Activated CD4-positive, alpha-beta T cell treated with anti-CD3 and anti-CD28 coated beads, Interleukin-2, amount 50 U/mL, for 4 hours (primary cell): Measurements from ENCODE around the gene TLE2.
"Not testable (repeated sequence)": the region's sequence is repeated elsewhere in the genome, so short reads cannot be mapped to it uniquely, and the experiment has no call there.

Source experiments
- DNase-seq, 2 experiments: peaks; one replicate each; pipeline ENCODE4 v3.0.0-alpha.2; 2020

The TLE2 gene

DNA sequence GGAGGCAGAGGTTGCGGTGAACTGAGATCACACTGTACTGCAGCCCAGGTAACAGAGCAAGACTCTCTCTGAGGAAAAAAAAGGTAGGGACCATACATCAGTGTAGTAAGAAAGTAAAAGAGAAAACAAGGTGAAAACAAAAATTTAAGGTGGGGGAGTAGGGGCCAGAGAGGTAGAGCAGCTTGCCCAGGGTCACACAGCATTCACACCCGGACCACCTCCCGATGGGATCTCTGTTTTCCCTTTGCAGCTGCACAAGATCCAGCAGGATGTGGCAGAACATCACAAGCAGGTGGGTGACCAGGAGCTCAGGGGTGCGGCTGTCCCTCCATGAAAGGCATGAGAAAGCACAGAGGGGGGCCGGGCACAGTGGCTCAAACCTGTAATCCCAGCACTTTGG is 47.2 kb downstream of the TLE2 start:
- no peak for DNase-seq

DNA sequence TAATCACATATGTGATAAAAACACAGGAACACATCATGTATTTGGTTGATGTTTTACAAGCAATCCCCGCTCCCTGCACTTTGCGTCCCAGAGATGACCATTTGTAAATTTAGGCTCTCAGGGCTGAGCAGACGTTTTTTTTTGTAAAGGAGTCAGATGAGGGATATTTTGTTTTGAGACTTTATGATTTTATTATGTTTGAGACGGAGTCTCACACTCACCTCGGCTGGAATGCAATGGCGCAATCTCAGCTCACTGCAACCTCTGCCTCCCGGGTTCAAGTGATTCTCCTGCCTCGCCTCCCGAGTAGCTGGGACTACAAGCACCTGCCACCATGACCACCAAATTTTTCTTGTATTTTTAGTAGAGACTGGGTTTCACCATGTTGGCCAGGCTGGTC is 50.3 kb downstream of the TLE2 start:
- DNase-seq = no peak

DNA sequence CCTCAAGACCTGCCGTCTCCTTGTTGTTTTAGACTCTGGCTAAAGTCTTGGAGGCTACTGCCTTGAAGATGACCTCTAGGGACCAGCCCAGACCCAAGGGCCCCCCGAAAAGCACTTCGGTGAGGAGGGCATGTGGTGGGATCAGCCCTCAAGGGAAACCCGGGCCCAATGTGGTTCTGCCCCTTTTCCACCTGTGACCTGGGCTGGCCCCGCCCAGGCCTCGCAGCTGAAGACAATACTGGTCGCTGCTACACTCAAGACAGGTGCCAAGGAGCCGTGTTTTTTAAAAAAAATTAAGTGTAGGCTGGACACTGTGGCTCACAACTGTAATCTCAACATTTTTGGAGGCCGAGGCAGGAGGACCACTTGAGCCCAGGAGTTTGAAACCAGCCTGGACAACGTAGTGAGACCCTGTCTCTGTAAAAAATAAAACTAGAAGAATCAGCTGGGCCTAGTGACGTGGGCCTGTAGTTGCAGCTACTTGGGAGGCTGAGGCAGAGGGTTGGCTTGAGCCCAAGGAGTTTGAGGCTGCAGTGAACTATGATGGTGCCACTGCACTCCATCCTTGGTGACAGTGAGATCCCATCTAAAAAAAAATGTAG is 50.8 kb downstream of the TLE2 start:
- DNase-seq = no peak

DNA sequence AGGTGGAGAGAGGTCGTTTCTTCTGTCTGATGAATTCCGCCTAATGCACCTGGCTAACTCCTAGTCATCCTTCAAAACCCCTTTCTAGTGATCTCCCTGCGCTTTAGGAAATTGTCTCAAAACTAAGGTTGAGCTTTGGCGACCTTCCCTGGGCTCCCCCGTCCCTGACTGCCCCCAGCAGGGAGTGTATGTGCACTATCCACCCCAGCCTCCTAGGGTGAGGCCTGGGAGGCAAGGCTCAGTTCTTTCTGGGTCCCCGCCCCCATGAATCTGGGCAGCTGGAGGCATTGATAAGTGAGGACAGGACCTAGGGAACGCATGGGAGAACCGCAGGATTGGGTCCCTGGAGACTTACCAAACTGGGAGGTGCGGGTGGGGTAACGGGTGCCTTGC is 51.3 kb downstream of the TLE2 start:
- DNase-seq = no peak

DNA sequence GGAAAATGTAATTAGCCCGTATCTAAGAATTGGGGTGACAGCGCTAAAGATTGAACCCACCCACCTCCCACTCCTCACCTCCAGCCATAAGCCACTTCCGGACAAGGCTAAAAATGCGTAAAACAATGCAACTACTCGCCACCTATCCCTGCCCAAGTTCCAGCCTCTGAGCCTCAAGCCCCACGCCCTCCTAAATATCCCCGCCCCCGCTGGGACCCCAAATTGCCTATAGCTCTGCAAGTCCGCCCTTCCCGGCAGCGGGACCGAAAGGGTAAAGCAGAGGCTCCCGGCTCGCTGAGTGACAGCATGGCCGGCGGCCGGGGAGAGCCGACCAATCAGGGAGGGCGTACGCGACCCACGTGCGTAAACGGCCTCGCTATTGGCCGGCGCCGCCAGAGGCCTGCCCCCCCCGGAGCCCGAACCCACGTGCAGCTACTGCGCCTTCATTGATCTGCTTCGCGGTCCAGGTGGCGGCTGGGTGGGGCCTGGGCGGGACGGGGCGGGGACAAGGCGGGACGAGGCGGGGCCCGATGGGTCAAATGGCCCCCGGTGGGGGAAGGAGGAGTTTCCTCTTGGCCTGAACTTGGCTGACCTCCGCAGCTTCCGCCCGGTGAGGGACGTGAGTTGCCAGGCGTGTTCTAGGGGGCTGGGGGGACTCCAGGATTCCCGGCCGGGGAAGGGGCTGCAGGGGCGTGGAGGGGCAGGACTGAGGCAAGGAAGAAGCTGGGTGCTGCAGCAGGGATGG is 51.9 kb downstream of the TLE2 start, which contains the start of gene TLE6:
Gene TLE6 (plus strand): TSS at position 564 of the 745 bp plus-strand sequence. CDS start 670 bp downstream, outside the sequence.
- DNase-seq = peak; percentile 91 to 92

DNA sequence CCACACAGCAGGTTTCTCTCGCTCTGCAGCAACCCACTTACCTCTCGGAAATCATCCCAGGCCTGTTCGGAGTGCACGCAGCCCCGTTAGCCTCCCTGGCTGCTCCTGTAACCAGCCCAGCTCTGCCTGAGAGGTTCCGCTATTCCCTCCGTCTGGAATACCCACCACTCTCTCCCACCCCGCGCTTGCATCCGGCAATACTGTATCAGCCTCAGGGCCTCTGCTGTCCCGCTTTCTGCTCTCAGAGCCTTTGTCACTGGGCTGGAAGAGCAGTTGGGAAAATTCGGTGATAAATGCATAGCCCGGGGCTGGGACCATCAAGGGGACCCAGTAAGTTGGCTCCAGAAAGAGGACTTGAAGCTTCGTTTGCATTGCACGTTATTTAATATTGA is 52.5 kb downstream of the TLE2 start:
- DNase-seq = no peak

DNA sequence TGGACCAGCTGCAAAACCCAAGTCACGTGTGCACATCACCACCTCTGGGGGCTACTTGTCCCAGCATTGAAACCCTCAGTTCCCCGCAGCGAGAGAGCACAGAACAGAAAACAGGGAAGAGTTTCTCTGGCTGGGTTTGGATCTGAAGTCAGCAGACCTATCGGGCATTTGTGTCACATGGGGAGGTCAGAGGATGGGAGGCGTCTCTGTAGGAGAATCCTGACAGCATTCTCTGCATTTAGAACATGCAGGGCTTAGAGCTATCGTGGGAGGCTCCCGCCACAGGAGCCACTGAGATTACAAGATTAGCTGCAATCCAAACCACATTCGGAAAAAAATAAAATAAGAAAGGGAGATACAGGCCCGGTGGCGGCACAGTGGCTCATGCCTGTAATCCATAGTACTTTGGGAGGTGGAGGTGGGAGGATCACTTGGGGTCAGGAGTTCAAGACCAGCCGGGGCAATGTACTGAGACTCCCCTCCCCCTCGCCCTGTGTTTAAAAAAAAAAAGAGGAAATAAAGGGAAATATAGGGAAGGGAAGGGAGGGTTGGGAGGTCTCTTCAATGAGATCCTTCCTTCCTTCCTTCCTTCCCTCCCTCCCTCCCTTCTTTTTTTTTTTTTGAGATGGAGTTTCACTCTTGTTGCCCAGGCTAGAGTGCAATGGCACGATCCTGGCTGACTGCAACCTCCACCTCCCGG is 54.6 kb downstream of the TLE2 start:
- no peak for DNase-seq

DNA sequence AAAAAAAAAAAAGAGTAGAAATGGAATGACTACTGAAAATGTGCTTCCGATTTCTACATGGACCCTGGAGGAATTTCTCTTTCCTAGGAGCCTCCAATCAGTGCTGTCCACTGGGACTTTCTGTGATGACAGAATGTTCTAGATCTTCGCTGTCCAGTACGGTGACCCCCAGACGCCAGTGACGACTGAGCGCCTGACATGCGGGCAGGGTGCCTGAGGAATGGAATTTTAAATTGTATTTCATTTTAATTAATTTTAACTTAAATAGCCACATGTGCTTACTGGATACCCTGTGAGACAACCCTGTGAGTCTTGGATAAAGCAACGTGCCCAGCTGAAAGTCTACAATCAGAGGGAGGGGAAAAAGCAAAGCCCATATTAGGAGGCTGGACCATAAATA is 55.9 kb downstream of the TLE2 start:
- DNase-seq = no peak

DNA sequence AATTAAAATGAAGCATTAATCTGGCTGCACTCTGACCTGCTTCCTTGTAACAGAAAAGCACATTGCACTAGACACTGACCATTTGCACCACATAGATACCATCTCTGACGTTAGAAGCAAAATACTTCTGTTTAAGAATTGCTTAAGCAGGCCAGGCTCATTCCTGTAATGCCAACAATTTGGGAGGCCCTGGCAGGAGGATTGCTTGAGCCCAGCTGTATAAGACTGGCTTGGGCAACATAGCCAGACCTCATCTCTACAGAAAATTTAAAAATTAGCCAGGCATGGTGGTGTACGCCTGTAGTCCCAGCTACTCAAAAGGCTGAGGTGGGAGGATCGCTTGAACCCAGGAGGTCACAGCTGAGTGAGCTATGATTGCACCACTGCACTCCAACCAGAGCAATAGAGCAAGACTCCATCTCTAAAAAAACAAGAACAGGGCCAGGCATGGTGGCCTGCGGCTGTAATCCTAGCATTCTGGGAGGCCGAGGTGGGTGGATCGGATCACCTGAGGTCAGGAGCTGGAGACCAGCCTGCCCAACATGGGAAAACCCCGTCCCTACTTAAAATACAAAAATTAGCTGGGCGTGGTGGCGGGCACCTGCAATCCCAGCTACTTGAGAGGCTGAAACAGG is 58.8 kb downstream of the TLE2 start:
- DNase-seq = no peak

DNA sequence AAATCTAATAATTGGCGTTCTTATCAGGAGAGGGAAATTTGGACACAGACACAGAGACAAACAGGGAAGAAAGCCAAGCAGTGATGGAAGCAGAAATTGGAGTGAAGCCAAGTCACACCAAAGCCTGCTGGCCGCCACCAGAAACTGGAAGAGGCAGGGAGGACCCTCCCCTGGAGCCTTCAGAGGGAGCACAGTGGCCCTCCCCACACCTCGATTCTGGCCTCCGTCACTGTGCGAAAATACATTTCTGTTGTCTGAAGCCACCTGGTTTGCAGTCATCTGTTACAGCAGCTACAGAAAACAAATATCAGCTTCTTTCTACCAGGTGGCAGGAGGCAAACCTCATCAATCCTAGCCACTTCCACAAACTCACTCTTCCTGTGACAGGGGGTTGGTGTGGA is 60.0 kb downstream of the TLE2 start:
- no peak for DNase-seq

DNA sequence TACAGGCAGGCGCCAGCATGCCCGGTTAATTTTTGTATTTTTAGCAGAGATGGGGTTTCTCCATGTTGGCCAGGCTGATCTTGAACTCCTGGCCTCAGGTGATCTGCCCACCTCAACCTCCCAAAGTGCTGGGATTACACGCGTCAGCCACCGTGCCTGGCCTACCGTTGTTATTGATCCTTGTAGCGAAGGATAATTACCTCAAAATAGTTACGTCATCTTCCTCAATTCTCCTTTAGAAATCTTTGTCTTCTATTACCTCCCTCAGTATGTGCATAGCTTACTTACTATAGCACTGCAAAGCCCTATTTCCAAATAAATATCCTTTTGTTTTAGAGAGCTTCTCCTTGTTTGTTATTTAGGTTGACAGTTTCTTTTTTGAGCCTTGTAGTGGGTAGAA is 61.1 kb downstream of the TLE2 start:
- no peak for DNase-seq

DNA sequence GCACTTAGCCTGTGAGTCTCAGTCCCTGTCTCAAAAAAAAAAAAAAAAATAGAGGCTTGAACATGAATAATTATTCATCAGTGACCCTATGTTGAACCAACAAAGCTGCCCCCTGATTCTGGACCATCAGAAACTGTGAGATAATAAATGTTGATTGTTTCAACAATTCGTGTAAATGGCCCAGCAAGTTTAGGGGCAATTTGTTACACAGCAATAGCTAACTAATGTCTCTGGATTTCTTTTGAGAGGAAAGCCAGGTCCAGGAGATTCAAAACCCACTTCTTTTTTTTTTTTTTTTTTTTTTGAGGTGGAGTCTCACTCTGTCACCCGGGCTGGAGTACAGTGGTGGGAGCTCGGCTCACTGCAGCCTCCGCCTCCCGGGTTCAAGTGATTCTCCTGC is 64.2 kb downstream of the TLE2 start:
- DNase-seq = no peak

DNA sequence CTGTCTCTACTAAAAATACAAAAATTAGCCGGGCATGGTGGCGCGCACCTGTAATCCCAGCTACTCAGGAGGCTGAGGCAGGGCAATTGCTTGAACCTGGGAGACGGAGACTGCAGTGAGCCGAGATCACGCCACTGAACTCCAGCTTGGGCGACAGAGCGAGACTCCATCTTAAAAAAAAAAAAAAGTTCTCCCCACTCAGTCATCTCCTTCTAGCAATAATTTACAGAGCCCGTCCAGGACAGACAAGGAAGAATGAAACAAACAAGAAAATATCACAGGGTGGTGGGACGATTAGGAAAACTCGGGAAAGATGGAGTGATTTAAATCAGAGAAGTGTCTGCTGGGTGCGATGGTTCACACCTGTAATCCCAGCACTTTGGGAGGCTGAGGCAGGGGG is 65.4 kb downstream of the TLE2 start:
- DNase-seq = not testable (repeated sequence)

DNA sequence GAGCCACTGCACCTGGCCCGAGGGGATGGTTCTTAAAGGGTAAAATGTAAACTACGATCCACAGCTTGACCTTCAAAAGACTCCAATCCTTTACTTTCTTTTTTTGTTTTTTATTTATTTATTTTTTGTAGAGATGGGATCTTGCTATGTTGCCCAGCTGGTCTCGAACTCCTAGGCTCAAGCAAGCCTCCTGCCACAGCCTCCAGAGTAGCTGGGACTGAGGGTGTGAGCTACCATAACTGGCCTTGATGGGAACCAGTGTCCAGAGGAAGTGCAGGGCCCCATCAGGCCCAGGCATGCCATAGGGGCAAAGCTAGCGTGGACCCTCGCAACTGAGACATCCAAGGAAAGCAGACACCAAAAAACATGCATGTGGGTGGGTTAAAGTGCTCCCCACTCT is 66.0 kb downstream of the TLE2 start:
- DNase-seq = no peak

DNA sequence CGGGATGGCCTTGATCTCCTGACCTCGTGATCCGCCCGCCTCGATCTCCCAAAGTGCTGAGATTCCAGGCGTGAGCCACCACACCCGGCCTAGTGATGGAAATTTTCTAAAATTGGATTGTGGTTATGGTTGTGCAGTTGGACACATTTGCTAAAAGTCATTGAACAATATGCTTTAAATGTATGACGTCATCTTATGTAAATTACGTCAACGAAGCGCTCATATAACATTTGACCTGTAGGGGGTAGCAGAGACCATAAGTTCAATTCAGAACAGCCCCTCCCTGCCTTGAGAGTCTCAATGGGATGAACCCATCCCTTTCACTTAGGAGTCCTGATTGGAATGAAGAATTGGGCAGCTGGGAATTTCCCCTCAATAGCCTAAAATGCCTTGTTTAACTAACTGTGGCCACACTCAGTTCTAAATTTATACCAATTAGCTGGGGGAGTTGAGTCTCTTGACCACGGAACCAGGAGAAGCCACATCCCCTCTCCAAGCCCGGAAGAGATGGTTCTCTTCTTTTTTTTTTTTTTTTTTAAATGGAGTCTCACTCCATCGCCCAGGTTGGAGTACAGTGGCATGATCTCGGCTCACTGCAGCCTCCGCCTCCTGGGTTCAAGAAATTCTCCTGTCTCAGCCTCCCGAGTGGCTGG is 66.9 kb downstream of the TLE2 start:
- DNase-seq = peak; percentile 21 to 24

DNA sequence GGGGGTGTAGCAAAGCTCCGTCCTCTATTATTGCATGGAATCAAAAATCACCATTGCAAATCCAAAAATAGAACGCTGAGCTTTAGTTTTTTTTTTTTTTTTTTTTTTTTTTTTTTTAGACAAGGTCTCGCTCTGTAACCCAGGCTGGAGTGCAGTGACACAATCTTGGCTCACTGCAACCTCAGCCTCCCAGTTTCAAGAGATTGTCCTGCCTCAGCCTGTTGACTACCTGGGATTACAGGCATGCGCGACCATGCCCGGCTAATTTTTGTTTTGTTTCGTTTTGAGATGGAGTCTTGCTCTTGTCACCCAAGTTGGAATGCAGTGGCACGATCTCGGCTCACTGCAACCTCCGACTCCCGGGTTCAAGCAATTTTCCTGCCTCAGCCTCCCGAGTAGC is 69.0 kb downstream of the TLE2 start:
- DNase-seq = no peak

DNA sequence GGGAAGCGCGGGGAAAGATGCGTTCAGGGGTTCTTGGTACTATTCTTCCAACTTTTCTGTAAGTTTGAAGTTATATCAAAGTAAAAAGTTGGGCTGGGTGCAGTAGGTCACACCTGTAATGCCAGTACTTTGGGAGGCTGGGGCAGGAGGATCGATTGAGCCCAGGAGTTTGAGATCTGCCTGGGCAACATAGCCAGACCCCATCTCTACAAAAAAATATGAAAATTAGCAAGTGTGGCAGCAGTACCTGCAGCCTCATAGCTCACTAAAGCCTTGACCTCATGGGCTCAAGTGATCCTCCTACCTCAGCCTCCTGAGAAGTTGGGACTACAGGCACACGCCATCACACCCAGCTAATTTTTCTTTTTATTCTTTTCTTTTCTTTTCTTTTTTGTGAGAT is 71.9 kb downstream of the TLE2 start:
- DNase-seq = no peak

DNA sequence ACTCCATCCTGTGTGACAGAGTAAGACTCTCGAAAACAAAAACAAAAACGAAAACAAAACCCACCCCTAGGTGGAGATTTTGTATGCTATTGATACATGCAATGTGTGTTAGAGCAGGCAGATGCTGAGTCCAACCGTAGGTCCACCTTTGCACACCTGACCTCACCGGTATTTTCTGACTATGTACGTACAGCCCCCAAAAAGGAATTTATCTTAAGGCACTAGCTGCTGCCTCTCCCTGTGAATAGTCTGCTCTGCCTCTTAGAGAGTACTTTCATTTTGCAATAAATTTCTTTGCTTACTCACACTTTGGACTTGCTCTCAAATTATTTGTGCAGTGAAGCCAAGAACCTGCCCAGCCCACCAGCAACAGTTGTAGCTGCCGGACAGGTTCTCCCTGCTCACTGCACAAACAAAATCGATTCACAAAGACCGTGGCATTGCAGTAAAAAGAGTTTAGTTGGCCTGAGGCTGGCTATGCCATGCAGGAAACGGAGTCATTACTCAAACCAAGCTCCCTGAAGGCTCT is 76.1 kb downstream of the TLE2 start:
- no peak for DNase-seq

DNA sequence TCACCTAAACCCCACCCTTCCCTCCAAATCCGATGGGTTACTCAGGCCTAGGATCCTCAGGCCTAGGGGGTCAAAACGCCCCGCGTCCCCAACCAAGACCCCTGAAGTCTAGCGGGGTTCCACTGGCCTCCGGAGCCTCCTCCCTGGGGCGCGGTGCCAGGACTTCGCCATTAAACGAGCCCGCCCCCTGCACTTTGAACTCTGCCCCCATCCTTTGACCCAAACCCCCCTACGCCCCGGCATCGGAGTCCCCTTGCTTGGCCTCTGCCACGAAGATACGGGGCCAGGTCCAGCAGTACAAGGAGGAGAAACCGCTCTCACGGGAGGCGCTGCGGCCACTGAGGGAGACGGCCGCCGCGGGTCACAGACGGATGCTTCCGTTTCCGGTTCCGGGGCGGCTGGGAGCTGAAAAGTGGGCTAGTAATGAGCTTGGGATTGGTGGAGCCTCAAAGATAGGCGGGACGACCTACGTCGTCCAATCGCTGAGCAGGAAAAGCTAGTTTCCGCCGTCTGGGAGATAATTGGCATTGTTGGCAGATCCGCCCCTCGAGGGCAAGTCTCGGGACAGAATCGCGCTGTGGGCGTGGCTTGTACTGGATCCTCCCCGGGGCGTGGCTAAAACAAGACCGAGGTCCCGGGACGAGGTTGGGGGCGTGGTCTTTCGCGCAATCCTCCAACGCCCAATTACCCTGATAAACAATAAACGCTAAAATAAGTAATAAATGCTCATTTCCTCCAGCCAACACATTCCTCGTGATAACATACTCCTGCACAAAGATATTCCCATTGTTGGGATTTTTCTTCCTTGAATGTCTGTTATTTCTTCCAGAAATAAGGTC is 78.6 kb downstream of the TLE2 start:
- peak; percentile 100 for DNase-seq

DNA sequence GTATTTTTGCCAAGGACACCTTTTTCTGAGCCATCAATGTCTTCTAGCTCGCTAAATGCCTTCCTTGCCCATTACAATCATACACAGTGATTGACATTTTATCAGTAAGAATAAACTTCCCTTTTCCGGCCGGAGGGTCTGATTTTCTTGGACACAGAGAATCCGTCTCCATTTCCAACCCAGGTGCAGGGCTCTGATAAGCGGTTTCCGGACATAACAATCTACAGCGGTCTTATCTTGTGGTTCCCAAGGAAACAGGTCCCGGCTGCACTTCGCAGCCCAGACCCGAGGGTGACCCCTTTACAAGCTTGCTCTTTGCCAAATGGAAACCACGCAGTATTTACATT is 79.2 kb downstream of the TLE2 start:
- DNase-seq = no peak
